Nephron (organoid): Measurements from ENCODE around the gene SFXN1.

Experiments
- H3K27ac Mint-ChIP-seq, 3 experiments: 2 replicates each; pipeline ENCODE4 v1.8.0; 2020; ENCODE audit warnings: mixed read lengths in 3 of 3, mild to moderate bottlenecking in 2 of 3, moderate library complexity in 1 of 3
- H3K27me3 Mint-ChIP-seq: 2 replicates; pipeline ENCODE4 v1.8.0; 2021; ENCODE audit warnings: low read depth, mild to moderate bottlenecking, moderate library complexity, mixed read lengths
- H3K36me3 Mint-ChIP-seq: 2 replicates; pipeline ENCODE4 v1.8.0; 2020; ENCODE audit warnings: low read depth, mixed read lengths
- H3K4me1 Mint-ChIP-seq: 2 replicates; pipeline ENCODE4 v1.8.0; 2020; ENCODE audit warnings: mixed read lengths
- H3K4me3 Mint-ChIP-seq, 3 experiments: 2 replicates each; pipeline ENCODE4 v1.8.0; 2020; ENCODE audit warnings: mild to moderate bottlenecking in 3 of 3, mixed read lengths in 3 of 3, moderate library complexity in 2 of 3
- H3K9me3 Mint-ChIP-seq: 2 replicates; pipeline ENCODE4 v1.8.0; 2020; ENCODE audit warnings: mixed read lengths
- CTCF ChIP-seq, 3 experiments: fragments of 200-600 bp; sonication (generic); IDR thresholded peaks; one replicate each; pipeline ENCODE4 v1.5.0; 2021; ENCODE audit warnings: antibody characterized with exemption in 3 of 3; ENCODE audit not compliant: unreplicated experiment in 3 of 3

SFXN1 gene

GRCh38 chr5:175484829-175485228 is 6.5 kb downstream of the SFXN1 start:
- no peak overlapping the region for H3K4me3 Mint-ChIP-seq
- no peaks in the 10 kb centered on the region for H3K27me3 Mint-ChIP-seq
- H3K36me3 Mint-ChIP-seq: peaks cover 92% of the 10 kb centered on the region
- no peak for TF ChIP-seq CTCF (IDR thresholded peaks at IDR 0.05; ENCODE audit: unreplicated experiment in 3 of 3)
- H3K27ac Mint-ChIP-seq: peak overlapping the region in 1 of 3 experiments; percentile 63
- H3K9me3 Mint-ChIP-seq: peaks cover 21% of the 10 kb centered on the region
- peaks cover 13% of the 10 kb centered on the region for H3K4me1 Mint-ChIP-seq

GRCh38 chr5:175485631-175486030 is 7.3 kb downstream of the SFXN1 start:
- Mint-ChIP-seq H3K27ac (no peak overlapping the region), H3K27me3 (no peaks in the 10 kb centered on the region), H3K9me3 (peaks cover 21% of the 10 kb centered on the region), H3K36me3 (peaks cover 93% of the 10 kb centered on the region), H3K4me3 (no peak overlapping the region), H3K4me1 (peaks cover 8% of the 10 kb centered on the region)
- TF ChIP-seq CTCF (IDR thresholded peaks at IDR 0.05; ENCODE audit: unreplicated experiment in 3 of 3): no peak

GRCh38 chr5:175487514-175488222 is 9.3 kb downstream of the SFXN1 start:
- no peak overlapping the region for H3K4me3 Mint-ChIP-seq
- TF ChIP-seq CTCF (IDR thresholded peaks at IDR 0.05; ENCODE audit: unreplicated experiment in 3 of 3): no peak
- no peaks in the 10 kb centered on the region for H3K27me3 Mint-ChIP-seq
- peaks cover 19% of the 10 kb centered on the region for H3K9me3 Mint-ChIP-seq
- peaks cover 5% of the 10 kb centered on the region for H3K4me1 Mint-ChIP-seq
- H3K36me3 Mint-ChIP-seq: peaks cover 89% of the 10 kb centered on the region
- no peak overlapping the region for H3K27ac Mint-ChIP-seq

GRCh38 chr5:175489693-175490443 is 11.5 kb downstream of the SFXN1 start:
- no peak for TF ChIP-seq CTCF (IDR thresholded peaks at IDR 0.05; ENCODE audit: unreplicated experiment in 3 of 3)
- Mint-ChIP-seq H3K4me1 (peaks cover 2% of the 10 kb centered on the region), H3K27me3 (no peaks in the 10 kb centered on the region), H3K27ac (no peak overlapping the region), H3K36me3 (peaks cover 87% of the 10 kb centered on the region), H3K9me3 (peaks cover 16% of the 10 kb centered on the region), H3K4me3 (no peak overlapping the region)

GRCh38 chr5:175491223-175491622 is 12.9 kb downstream of the SFXN1 start:
- Mint-ChIP-seq H3K4me1 (no peaks in the 10 kb centered on the region), H3K36me3 (peaks cover 81% of the 10 kb centered on the region), H3K4me3 (no peak overlapping the region), H3K27ac (no peak overlapping the region), H3K27me3 (no peaks in the 10 kb centered on the region), H3K9me3 (peaks cover 16% of the 10 kb centered on the region)
- no peak for TF ChIP-seq CTCF (IDR thresholded peaks at IDR 0.05; ENCODE audit: unreplicated experiment in 3 of 3)
